GM21515 (cell line): ENCODE data around the gene WTAP.
"Not testable (repeated sequence)": the region's sequence is repeated elsewhere in the genome, so short reads cannot be mapped to it uniquely, and the experiment has no call there.

Experiments used
- ATAC-seq: cut with Tn5 transposase; IDR thresholded peaks from one replicate; pipeline ENCODE4 v1.9.1; 2021; ENCODE audit not compliant: unreplicated experiment

Gene WTAP

DNA sequence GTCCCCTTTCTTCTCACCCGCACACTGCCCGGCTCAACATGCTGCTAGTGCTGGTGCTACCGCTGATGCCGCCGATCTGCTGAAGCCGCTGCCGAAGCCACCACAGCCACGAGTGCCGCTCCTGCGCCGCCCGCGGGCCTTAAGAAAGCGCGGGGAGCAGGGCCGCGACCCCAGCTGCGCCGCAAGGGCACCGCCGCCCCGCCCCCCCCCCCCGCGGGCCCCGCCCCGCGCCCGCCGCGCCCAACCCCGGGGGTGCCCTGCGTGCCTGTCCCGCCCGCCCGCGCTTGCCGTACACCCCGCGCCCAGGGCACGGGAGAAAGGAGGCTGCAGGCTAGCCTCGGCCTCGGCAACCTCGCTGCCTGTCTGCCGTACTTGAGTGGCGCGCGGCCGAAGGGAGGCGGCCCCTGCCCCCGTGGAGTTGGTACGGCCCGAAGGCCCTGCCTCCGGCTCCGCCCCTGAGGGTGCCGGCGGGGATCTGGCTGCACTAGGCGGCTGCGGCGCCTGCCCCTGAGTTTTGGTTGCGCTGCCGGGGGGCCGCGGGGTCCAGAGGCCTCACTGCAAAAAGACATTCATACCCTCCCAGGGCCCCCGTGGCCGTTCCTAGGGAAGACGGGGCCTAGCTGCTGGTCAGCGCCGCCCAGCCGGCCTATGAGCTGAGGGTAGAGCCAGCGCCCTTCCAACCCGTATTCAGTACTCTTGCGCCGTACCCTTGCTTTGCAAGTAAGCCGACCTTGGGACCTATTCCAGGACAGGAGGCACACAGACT lies 34.0 kb upstream of the WTAP start, which contains the start of gene SOD2:
Gene SOD2 (minus strand): TSS at position 114 of the 766 bp plus-strand sequence. CDS start 74 bp downstream, at position 40.
- ATAC-seq, result peak; percentile 73

DNA sequence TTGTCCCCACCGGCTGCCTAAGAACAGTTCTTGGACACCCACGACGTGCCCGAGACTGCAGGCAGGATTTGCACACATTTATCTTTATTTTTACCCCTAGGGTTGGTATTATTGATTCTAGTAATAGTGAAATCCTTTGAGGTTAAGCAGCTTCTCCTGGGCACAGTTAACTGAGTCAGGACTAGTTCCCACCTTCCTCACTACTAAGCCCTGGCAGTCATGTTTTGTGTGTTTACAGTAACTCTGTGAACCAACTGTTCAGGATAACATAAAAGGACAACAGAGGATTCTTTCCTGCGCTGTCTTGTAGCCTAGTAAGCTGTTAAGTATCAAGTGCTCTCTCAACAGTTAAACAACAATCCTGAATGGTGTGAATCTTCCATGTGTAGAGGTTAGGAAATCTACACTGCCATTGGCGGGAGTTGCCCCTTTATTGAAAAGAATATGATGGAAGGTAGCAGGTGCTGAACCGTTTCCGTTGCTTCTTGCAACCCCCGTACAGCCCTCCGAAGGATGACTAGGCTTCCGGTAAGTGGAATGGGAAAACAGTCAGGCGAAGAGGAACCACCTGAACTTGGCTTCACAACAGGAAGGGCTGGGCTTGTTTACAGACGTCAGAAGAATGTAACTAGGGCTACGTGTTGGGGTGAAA lies 33.3 kb upstream of the WTAP start:
- ATAC-seq, result no peak

DNA sequence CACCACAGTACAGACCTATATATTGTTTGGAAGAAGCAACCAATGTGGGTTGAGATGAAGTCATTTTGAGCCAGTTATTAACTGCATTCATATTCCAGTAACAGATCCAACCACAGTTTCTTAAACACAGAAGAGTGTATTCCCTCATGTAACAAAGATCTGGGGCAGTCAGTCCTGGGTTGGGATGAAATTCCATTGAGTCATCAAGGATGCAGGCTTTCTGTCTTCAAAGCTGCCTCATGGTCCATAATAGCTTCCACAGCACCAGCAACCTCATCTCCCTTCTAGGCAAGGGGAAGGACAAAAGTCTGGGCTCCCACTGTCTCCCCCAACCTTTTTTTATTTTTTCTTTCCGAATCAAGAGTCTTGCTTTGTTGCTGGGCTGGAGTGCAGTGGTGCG lies 31.3 kb upstream of the WTAP start:
- no peak for ATAC-seq

DNA sequence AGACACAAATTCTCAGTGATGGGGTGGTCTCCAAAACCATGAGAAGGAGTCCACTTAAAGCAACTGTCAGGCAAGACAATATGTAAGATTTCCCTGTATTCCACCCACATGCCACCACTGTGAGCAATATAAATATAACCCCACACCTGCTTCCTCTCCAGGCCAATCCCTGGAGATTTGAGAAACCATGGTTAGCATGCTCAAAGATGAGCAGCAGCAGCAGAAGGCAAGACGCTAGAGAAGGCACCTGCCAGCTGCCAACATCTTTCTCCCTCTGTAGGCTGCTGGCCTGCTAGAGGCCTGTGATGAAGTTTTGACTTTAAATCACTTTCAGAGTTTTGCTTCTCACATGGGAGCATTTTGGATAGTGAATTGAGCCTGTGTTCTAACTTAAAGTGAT lies 26.3 kb upstream of the WTAP start:
- no peak for ATAC-seq

DNA sequence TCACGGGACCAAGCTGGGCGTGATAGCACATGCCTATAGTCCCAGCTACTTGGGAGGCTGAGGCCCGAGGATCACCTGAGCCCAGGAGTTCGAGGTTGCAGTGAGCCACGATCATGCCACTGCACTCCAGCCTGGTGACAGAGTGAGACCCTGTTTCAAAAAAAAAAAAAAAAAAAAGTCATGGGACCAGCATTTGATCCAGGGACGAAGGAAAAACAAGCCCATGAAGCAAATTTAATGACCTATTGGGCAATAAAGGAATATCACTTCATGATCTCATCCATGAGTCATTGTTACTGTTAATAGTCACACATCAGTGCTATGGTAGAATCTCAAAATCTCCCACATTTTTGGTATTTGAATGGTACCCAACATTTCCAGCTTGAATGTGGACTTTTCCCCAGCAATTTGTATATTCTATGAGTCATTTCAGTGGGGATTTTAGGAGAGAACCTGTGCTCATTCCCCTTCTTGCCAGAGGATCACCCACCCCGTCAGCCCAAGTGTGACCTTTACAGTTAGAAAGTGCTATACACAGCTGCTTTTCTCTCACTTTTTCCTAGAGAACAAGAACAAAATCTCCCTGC lies 25.8 kb upstream of the WTAP start:
- no peak for ATAC-seq

DNA sequence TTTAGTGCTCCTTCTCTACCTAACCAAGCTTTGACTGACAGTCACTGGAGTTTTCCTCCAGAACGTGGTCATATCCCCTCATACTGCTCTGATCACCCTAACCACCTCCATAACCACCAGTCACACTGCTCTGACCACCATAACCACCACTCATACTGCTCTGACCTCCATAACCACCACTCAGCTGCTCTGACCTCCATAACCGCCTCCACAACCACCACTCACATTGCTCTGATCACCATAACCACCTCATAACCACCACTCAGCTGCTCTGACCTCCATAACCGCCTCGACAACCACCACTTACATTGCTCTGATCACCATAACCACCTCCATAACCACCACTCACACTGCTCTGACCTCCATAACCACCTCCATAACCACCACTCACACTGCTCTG lies 16.7 kb upstream of the WTAP start:
- not testable (repeated sequence) for ATAC-seq

DNA sequence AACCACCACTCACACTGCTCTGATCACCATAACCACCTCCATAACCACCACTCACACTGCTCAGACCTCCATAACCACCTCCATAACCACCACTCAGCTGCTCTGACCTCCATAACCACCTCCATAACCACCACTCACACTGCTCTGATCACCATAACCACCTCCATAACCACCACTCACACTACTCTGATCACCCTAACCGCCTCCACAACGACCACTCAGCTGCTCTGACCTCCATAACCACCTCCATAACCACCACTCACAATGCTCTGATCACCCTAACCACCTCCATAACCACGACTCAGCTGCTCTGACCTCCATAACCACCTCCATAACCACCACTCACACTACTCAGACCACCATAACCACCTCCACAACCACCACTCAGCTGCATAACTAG lies 14.9 kb upstream of the WTAP start:
- not testable (repeated sequence) for ATAC-seq

DNA sequence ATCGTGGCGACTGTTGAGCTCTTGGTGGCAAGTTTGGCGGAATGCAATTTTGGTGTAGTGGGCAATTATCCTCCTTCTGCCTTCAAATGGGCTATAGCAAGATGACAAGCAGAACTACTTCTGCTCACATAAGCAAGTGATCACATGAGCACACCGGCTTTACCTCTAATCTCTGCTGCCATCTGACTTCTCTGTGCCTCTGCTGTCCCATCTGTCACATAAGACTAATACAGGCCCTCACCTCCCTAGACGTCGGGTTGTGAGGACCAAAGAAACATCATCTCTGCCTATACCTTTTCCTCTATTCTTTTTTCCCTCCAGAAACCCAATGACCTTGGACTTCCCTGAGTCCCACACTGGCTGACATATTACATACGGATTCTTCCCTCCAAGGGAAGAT lies 13.3 kb upstream of the WTAP start:
- no peak for ATAC-seq

DNA sequence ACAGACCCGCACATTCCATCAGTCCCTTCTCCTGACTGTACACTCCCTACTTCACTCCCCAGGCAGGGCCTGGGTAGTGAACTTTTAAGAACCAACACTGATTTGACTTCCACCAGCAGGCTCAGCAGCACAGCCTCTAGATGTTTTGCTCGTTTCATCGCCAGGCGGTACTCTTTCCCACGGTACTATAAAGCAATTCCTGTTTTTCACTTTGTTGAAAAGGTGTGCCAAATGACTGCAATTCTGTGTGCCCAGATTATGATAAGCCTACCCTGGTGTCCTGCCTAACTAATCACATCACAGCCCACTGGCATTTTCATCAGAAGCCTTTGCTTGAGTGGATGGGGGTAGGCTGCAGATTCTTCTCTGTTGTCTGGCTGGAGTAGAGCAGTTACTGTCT lies 12.9 kb upstream of the WTAP start:
- ATAC-seq, result no peak

DNA sequence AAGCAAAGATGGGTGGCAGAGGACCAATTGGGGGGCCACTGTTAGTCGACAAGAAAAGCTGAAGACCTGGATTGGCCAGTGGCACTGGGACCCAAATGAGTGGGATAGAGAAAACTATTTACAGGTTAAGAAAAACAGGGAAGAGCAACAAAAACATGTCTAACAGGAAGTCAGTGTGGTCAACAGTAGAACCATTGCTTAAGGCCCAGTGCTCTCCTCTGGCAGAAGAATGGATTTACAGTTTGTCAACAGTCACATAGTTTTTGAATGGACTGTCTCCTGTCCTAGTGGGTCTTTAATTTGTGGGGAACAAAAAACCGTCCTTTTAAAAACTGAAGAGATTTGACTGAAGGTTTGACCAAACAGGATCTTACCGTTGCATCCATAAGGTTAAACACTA lies 12.1 kb upstream of the WTAP start:
- no peak for ATAC-seq

DNA sequence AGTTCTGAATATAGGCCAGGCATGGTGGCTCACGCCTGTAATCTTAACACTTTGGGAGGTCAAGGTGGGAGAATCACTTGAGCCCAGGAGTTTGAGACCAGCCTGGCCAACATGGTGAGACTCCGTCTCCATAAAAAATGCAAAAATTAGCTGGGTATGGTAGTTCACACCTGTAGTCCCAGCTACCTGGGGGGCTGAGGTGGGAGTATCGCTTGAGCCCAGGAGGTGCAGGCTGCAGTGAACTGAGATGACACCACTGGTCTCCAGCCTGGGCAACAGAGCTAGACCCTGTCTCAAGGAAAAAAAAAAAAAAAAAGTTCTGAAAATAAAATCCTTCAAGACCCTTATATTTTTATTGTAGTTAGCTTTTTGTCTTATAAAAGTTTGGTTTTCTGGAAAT lies 11.7 kb upstream of the WTAP start:
- ATAC-seq, result no peak

DNA sequence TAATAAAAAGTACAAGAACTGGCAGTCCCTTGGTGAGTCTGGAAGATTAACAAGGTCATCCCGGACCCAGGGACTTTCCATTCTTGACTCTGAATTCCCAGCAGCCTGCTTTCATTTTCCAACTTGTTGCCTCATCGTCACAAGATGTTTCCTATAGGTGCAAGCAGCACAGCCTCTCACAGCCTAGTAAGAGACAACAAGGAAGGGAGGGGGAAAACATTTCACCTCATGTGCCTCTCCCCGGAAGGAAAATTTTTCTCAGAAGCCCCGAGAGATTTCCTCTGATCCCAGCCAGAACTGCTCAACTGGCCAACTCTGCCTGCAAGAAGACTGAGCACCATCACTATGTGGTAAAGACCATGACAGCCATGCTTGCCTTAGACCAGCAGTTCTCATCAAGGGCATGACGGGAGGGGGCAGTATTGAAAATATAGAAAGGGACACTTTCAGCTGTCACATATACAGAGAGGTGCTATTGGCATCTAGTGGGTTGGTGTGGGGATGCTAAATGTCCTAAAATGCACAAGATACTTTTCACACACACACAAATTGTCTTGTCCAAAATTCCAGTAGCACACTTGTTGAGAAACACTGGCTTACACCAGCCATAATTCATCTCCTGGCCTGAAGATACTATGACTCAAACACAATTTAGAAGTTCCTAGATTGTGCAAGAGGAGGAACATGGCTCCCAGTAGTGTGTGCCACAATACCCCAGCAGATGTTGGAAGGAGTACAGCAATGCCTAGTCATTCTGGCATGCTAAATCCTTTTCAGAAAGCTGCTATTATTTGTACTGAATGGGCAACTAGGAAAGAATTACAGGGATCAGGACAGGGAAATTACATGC lies 10.8 kb upstream of the WTAP start:
- no peak for ATAC-seq

DNA sequence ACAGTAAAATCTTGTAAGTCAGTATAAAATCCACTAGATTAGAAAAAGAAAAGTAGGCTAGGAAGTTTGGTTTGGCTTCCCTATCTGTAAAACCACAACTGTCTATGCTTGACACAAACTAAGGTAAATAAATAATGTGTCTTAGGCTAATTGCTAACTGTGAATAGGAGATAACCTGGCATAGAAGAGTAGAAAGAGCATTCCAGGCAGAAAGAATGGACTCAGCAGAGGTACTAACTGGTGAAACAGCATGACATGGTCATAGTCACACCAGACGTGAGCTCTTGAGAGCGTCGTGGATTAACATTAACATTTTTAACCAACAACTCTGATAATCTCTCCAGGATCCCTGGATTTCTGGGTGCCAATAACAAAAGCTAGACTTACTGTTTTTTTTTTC lies 8.7 kb upstream of the WTAP start:
- no peak for ATAC-seq

DNA sequence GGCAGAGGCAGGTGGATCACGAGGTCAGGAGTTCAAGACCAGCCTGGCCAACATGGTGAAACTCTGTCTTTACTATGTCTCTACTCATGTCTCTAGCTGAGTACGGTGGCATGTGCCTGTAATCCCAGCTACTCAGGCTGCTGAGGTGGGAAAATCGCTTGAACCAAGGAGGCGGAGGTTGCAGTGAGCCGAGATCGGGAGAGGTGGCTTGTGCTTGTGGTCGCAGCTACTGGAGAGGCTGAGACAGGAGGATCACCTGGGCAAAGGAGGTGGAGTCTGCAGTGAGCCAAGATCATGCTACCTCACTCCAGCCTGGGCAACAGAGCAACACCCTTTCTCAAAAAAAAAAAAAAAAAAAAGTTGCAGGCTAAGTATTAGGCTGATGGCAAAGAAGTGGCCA lies 8.0 kb upstream of the WTAP start:
- no peak for ATAC-seq

DNA sequence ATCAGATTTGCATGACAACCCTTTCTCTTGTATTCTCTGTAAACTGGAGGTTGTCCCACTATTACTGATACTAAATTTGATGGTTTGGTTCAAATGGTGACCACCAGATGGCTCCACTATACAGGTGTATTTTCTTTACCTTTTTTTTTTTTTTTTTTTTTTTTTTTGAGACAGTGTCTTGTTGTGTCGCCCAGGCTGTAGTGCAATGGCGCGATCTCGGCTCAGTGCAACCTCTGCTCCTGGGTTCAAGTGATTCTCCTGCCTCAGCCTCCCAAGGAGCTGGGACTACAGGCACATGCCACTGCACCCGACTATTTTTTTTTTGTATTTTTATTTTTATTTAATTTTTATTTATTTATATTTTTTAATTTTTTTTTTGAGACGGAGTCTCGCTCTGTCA lies 6.6 kb upstream of the WTAP start:
- ATAC-seq, result no peak

DNA sequence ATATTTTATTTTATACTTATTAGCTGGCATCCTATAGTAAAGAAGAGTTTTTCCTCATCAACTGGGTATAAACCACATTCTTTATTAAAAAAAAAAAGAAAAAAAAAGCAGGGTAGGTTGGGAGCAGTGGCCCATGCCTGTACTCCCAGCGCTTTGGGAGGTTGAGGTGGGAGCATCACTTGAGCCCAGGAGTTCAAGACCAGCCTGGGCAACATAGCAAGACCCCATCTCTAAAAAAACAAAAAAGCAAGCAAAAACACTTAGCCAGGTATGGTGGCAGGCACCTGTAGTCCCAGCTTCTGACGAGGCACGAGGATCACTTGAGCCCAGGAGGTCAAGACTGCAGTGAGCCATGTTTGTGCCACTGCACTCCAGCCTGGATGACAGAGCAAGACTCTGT lies 5.3 kb upstream of the WTAP start:
- ATAC-seq, result not testable (repeated sequence)

DNA sequence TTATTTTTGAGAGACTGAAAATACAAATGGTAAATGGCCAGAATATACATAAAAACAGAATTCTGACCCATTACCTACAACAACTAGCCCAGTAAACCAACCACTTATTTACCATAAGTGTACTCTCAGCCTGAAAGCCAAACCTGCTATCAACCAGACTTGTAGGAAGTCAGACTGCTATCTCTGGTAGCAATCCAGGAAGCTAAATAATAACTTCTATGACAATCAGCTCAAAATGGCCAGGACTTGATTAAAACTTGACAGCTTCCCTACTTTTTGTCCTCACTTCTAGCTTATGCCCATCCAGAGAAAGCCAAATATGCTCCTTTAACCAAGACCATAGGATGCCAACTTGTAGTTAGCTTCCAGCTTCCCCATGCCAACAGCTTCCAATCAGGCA lies 4.7 kb upstream of the WTAP start:
- no peak for ATAC-seq

DNA sequence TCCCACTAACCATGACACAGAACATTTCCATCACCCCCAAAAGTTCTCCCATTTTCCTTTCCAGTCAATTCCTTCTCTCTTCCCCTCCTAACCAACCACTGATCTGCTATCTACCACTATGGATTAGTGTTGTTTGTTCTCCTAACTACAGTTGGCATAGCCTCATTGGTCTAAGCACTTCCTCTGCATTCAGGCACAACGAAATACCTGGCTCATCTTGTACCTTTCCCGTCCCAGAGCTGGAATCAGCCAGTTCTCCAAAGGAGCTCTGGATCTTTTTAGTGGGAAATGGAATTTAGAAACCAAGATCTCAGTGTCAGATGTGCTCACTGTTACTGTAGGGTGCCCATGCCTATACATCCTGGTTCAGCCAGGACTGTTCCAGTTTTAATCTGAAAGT lies 4.0 kb upstream of the WTAP start:
- ATAC-seq, result no peak

DNA sequence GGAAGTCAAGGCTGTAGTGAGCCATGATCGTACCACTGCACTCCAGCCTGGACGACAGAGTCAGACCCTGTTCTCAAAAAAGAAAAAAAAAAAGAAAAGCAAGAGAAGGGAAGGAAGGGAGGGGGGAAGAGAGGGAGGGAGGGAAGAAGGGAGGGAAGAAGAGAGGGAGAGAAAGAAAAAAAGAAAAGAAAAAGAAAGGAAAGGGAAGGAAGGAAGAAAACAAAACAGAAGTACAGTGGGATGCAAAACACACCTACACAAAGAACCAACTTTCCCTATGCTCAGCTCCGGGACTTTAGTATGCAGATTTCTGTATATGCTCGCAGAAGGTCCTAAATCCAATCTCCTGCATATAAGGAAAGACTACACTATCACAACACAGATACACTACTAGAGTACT lies 2.5 kb upstream of the WTAP start:
- no peak for ATAC-seq

DNA sequence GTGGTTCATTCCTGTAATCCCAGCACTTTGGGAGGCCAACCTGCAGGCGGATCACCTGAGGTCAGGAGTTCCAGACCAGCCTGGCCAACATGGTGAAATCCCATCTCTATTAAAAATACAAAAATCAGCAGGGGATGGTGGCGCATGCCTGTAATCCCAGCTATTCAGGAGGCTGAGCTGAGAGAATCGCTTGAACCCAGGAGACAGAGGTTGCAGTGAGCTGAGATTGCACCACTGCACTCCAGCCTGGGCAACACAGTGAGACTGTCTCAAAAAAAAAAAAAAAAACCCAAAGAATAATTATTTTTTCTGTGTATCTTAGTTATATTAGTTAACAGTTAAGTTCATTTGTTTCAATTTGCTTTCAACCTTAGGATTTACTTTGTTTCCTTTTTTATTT lies 2.1 kb upstream of the WTAP start:
- ATAC-seq, result not testable (repeated sequence)

DNA sequence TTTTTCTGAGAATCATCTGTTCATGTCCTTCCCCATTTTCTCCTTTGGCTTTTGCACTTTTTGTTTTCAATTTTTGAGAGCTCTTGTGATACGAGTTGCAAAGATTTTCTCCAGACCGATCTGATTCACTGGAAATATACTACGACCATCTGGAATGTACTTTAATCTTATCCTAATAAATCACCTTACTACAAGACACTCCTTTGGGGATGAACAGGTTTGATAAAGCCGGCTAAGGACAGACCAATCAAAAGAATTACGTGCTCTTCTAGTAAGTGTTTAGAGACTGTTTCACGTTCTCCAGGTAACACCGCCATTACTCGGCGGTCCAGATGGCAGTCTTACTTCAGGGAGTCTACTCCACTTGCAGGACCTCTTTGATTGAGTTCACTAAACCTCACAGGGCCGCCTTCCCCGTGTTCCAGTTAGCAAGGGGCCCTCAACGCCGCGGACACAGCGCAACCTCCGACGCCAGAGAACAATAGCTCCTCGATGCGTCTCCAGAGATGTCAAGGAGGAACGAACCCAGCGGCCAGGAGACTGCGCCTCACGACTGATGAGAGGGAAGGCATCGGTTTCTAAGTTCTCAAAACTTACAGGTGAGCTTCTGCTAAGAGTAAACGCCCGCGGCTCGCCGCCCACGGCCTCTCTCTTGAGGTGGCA lies 920 bp upstream of the WTAP start:
- ATAC-seq, result peak; percentile 11
